CD4-positive, alpha-beta T cell treated with Interleukin-17A for 1 hour (primary cell): Measurements from ENCODE around the gene KBTBD4.

ENCODE experiments used
- DNase-seq: peaks from one replicate; pipeline ENCODE4 v3.0.0-alpha.2; 2020

KBTBD4 gene

DNA sequence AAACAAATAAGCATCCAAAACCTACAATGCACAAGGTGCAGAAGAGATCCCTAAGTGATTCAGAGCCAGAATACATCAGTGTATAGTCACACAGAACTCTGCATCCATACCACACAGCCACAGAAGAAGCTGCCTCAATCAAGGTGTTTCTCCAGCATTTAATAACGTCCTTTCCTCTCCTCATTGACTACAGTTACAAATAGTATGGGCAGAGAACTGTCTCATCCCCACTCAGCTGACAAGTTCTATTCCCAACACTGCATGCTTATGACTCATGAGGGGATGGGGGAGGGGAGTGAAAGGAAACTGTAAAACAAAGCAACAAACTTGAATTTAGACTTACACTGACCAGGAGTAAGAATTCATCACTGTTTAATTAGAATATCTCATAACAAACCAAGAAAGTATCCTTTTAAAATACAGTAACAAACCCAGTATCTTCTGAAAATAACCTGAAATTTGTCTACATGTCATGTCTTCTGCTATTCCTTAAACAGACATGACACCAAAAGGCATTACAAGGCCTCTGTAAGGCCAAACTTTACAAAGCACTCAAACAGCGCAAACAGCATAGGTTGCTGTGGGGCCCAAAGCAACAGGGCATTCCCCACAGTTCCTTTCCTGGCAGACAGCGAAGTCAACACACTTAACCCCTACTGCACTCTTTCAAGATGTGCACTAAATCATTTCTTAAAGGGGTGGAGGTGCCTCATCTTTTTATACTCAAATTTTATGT lies 55.1 kb downstream of the KBTBD4 start:
- DNase-seq: peak; percentile 65
